Lower lobe of right lung (tissue), 2 donors: ENCODE data around the gene CDK13. TPM values are rescaled to one million over a fixed set of nuclear protein-coding genes. Genes with fewer than 3 reads are reported as not detected.

Experiments used
- ATAC-seq, 2 donors: fragments of 200-7000 bp; cut with Tn5 transposase; one replicate each; pipeline ENCODE4 v1.9.1; 2020 to 2022; ENCODE audit warnings: mild to moderate bottlenecking in 2 of 2, moderate library complexity in 2 of 2
- DNase-seq: peaks from one replicate; pipeline ENCODE4 v3.0.0-alpha.2; 2020
- H3K27ac ChIP-seq: fragments of 200-600 bp; one replicate; pipeline ENCODE4 v1.8.0; 2022
- H3K27me3 ChIP-seq: fragments of 200-600 bp; one replicate; pipeline ENCODE4 v1.8.0; 2022; ENCODE audit warnings: low read depth
- H3K36me3 ChIP-seq: fragments of 200-600 bp; one replicate; pipeline ENCODE4 v1.8.0; 2022; ENCODE audit warnings: mild to moderate bottlenecking
- H3K4me1 ChIP-seq: fragments of 200-600 bp; one replicate; pipeline ENCODE4 v1.8.0; 2022
- H3K4me3 ChIP-seq: fragments of 200-600 bp; one replicate; pipeline ENCODE4 v1.8.0; 2022; ENCODE audit warnings: mild to moderate bottlenecking
- H3K9me3 ChIP-seq: fragments of 200-600 bp; one replicate; pipeline ENCODE4 v1.8.0; 2022
- CTCF ChIP-seq: fragments of 200-600 bp; IDR thresholded peaks from one replicate; pipeline ENCODE4 v1.8.0; 2022; ENCODE audit warnings: antibody characterized with exemption, mild to moderate bottlenecking
- intact Hi-C: fragments of 100-400 bp; cut with DNase I; formaldehyde crosslinking; loops from one replicate; pipeline ENCODE4 v1.11.0; 2022
- total RNA-seq: library from RNA; stranded (reverse); fragmentation: NEBNext Ultra II Directional; extraction: Animal tissue kit (Norgen Biotek cat#: 25700); gene quantifications from one replicate; pipeline ENCODE4 v1.2.1, GENCODE V29; 2021
- donor health status: DM: no; HTN: yes; CAD: no; lungs with severe emphysema.

Gene CDK13
- total RNA-seq, 1 donor from 2014 or later: 53.2 TPM

DNA sequence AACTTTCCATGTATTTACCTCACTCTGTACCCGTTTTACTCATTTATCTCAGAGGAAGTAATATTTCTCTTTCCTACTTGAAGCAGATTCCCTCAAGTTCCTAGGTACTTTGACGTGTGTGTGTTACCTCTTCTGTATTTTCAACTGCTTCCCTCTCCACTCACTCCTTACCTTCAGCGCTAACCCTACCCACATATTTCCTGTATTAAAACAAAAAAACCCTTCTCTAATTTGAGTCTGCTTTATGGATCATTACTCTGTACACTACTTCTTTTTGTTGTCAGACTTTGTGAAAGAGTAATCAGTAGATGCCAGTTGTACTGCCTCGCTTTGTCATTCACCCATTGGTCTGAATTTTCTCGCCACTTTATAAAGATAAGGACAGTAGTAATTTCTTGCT, 74.0 kb downstream of the CDK13 start:
- no peak for ATAC-seq
- no peak for TF ChIP-seq CTCF
- intact Hi-C loops: no loop called here

GRCh38 chr7:40024841-40025240, 74.8 kb downstream of the CDK13 start:
- H3K4me3 ChIP-seq: no peak overlapping the region
- H3K27ac ChIP-seq: no peak overlapping the region
- intact Hi-C loops: no loop called here
- peaks cover 21% of the 10 kb centered on the region for H3K36me3 ChIP-seq
- no peak for TF ChIP-seq CTCF
- no peaks in the 10 kb centered on the region for H3K27me3 ChIP-seq
- DNase-seq: no peak
- no peak for ATAC-seq
- no peaks in the 10 kb centered on the region for H3K9me3 ChIP-seq
- H3K4me1 ChIP-seq: no peaks in the 10 kb centered on the region

More for the DNA sequence above, 74.0 kb downstream of the CDK13 start:
- H3K27me3 ChIP-seq: no peaks in the 10 kb centered on the region
- H3K9me3 ChIP-seq: no peaks in the 10 kb centered on the region
- H3K4me1 ChIP-seq: no peaks in the 10 kb centered on the region
- H3K4me3 ChIP-seq: no peak overlapping the region
- DNase-seq: no peak
- no peak overlapping the region for H3K27ac ChIP-seq
- H3K36me3 ChIP-seq: peaks cover 23% of the 10 kb centered on the region

GRCh38 chr7:40027545-40027944, 77.5 kb downstream of the CDK13 start:
- intact Hi-C loops: no loop called here
- DNase-seq (no peak), ATAC-seq (no peak)
- Histone ChIP-seq H3K36me3 (peaks cover 32% of the 10 kb centered on the region), H3K4me1 (no peaks in the 10 kb centered on the region), H3K27ac (no peak overlapping the region), H3K9me3 (no peaks in the 10 kb centered on the region), H3K4me3 (no peak overlapping the region), H3K27me3 (no peaks in the 10 kb centered on the region)
- TF ChIP-seq CTCF: no peak

DNA sequence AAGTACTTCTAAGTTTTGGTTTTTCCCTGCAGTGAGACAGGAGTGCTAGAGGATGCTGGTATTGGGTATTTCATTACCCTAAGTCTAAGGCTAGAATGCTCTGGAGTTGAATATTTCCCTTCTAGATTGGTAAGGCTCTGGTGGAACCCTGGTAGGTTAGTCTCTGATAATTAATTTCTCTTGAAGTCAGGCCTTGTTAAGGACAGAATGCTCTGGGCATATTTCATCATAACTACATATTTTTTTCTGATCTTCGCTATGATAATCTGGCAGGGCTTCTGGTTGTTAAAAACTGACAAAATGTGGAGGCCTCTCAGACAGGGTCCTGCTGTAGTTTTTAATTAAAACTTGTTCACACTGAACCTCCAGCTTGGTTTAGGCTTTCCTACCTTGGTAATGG, 83.8 kb downstream of the CDK13 start:
- Histone ChIP-seq H3K27ac (no peak overlapping the region), H3K4me3 (no peak overlapping the region), H3K4me1 (no peaks in the 10 kb centered on the region), H3K27me3 (no peaks in the 10 kb centered on the region), H3K36me3 (peaks cover 20% of the 10 kb centered on the region), H3K9me3 (no peaks in the 10 kb centered on the region)
- intact Hi-C loops: no loop called here
- no peak for TF ChIP-seq CTCF
- ATAC-seq: no peak
- DNase-seq: no peak

GRCh38 chr7:40041456-40041855, 91.4 kb downstream of the CDK13 start:
- no peak overlapping the region for H3K27ac ChIP-seq
- no peaks in the 10 kb centered on the region for H3K27me3 ChIP-seq
- no peak for TF ChIP-seq CTCF
- peaks cover 26% of the 10 kb centered on the region for H3K36me3 ChIP-seq
- no peaks in the 10 kb centered on the region for H3K9me3 ChIP-seq
- intact Hi-C loops: no loop called here
- no peak overlapping the region for H3K4me3 ChIP-seq
- no peaks in the 10 kb centered on the region for H3K4me1 ChIP-seq
- ATAC-seq (no peak), DNase-seq (no peak)

- H3K36me3 ChIP-seq: peaks cover 28% of the 10 kb centered on the region
- intact Hi-C loops: no loop called here
- no peak for TF ChIP-seq CTCF
- H3K4me1 ChIP-seq: no peaks in the 10 kb centered on the region
- no peak overlapping the region for H3K27ac ChIP-seq
- no peaks in the 10 kb centered on the region for H3K9me3 ChIP-seq
- ATAC-seq (no peak), DNase-seq (no peak)
- H3K4me3 ChIP-seq: no peak overlapping the region
- no peaks in the 10 kb centered on the region for H3K27me3 ChIP-seq
Observed at GRCh38 chr7:40043164-40043563, 93.1 kb downstream of the CDK13 start.
